ENCODE data around the gene MICAL2. TPM values are rescaled to one million over a fixed set of nuclear protein-coding genes. Genes with fewer than 3 reads are reported as not detected.

The MICAL2 gene
- total RNA-seq, 1 donor: 156 TPM

- H3K4me2 ChIP-seq (ENCODE audit: insufficient read depth, low read length): peak overlapping the region; percentile 42
Measured at GRCh38 chr11:12232817-12233601, 122.6 kb downstream of the MICAL2 start.

GRCh38 chr11:12233602-12233925 lies 123.2 kb downstream of the MICAL2 start:
- Histone ChIP-seq H3K4me3 (ENCODE audit: insufficient read depth, low read length) (no peak overlapping the region), H4K20me1 (ENCODE audit: insufficient read depth, low read length) (no peaks in the 10 kb centered on the region), H3K27ac (ENCODE audit: low read depth, low read length) (peak overlapping the region; percentile 96), H3K27me3 (ENCODE audit: insufficient read depth, low read length) (no peaks in the 10 kb centered on the region), H3K4me1 (ENCODE audit: insufficient read depth, low read length) (peaks cover 60% of the 10 kb centered on the region), H3K79me2 (ENCODE audit: insufficient read depth, low read length) (peaks cover 24% of the 10 kb centered on the region), H3K4me2 (ENCODE audit: insufficient read depth, low read length) (peak overlapping the region; percentile 42), H2AFZ (ENCODE audit: low read length) (no peak overlapping the region), H3K36me3 (ENCODE audit: insufficient read depth, low read length) (peaks cover 83% of the 10 kb centered on the region), H3K9me3 (ENCODE audit: low read depth, low read length) (no peaks in the 10 kb centered on the region)
- DNase-seq (ENCODE audit: insufficient read length, low spot score, missing footprints): no peak
- TF ChIP-seq CTCF (IDR thresholded peaks at IDR 0.05; ENCODE audit: extremely low read depth, low read depth, low read length): no peak

More at GRCh38 chr11:12232817-12233601, 122.6 kb downstream of the MICAL2 start:
- Histone ChIP-seq H3K9me3 (ENCODE audit: low read depth, low read length) (no peaks in the 10 kb centered on the region), H3K4me3 (ENCODE audit: insufficient read depth, low read length) (no peak overlapping the region), H3K4me1 (ENCODE audit: insufficient read depth, low read length) (peaks cover 60% of the 10 kb centered on the region), H2AFZ (ENCODE audit: low read length) (no peak overlapping the region), H4K20me1 (ENCODE audit: insufficient read depth, low read length) (no peaks in the 10 kb centered on the region), H3K36me3 (ENCODE audit: insufficient read depth, low read length) (peaks cover 83% of the 10 kb centered on the region), H3K27me3 (ENCODE audit: insufficient read depth, low read length) (no peaks in the 10 kb centered on the region), H3K27ac (ENCODE audit: low read depth, low read length) (peak overlapping the region; percentile 96), H3K79me2 (ENCODE audit: insufficient read depth, low read length) (peaks cover 24% of the 10 kb centered on the region)
- DNase-seq (ENCODE audit: insufficient read length, low spot score, missing footprints): peak; percentile 90
- no peak for TF ChIP-seq CTCF (IDR thresholded peaks at IDR 0.05; ENCODE audit: extremely low read depth, low read depth, low read length)

GRCh38 chr11:12234221-12234620 lies 123.8 kb downstream of the MICAL2 start:
- H3K79me2 ChIP-seq (ENCODE audit: insufficient read depth, low read length): peaks cover 25% of the 10 kb centered on the region
- no peaks in the 10 kb centered on the region for H3K27me3 ChIP-seq (ENCODE audit: insufficient read depth, low read length)
- no peaks in the 10 kb centered on the region for H3K9me3 ChIP-seq (ENCODE audit: low read depth, low read length)
- peak overlapping the region; percentile 96 for H3K27ac ChIP-seq (ENCODE audit: low read depth, low read length)
- H2AFZ ChIP-seq (ENCODE audit: low read length): no peak overlapping the region
- H3K4me2 ChIP-seq (ENCODE audit: insufficient read depth, low read length): no peak overlapping the region
- DNase-seq (ENCODE audit: insufficient read length, low spot score, missing footprints): no peak
- no peak overlapping the region for H3K4me3 ChIP-seq (ENCODE audit: insufficient read depth, low read length)
- no peak for TF ChIP-seq CTCF (IDR thresholded peaks at IDR 0.05; ENCODE audit: extremely low read depth, low read depth, low read length)
- H3K36me3 ChIP-seq (ENCODE audit: insufficient read depth, low read length): peaks cover 83% of the 10 kb centered on the region
- peaks cover 60% of the 10 kb centered on the region for H3K4me1 ChIP-seq (ENCODE audit: insufficient read depth, low read length)
- H4K20me1 ChIP-seq (ENCODE audit: insufficient read depth, low read length): no peaks in the 10 kb centered on the region

- Histone ChIP-seq H3K36me3 (ENCODE audit: insufficient read depth, low read length) (peaks cover 84% of the 10 kb centered on the region), H2AFZ (ENCODE audit: low read length) (no peak overlapping the region), H3K27me3 (ENCODE audit: insufficient read depth, low read length) (no peaks in the 10 kb centered on the region), H3K4me3 (ENCODE audit: insufficient read depth, low read length) (no peak overlapping the region), H3K9me3 (ENCODE audit: low read depth, low read length) (no peaks in the 10 kb centered on the region), H3K4me2 (ENCODE audit: insufficient read depth, low read length) (peak overlapping the region; percentile 1), H3K79me2 (ENCODE audit: insufficient read depth, low read length) (peaks cover 34% of the 10 kb centered on the region), H3K27ac (ENCODE audit: low read depth, low read length) (peak overlapping the region; percentile 96), H4K20me1 (ENCODE audit: insufficient read depth, low read length) (no peaks in the 10 kb centered on the region), H3K4me1 (ENCODE audit: insufficient read depth, low read length) (peaks cover 60% of the 10 kb centered on the region)
- TF ChIP-seq CTCF (IDR thresholded peaks at IDR 0.05; ENCODE audit: extremely low read depth, low read depth, low read length): no peak
- DNase-seq (ENCODE audit: insufficient read length, low spot score, missing footprints): no peak
Measured at GRCh38 chr11:12235080-12235479, 124.7 kb downstream of the MICAL2 start.

Measured in osteoblast (primary cell).